Natural killer cell (primary cell): ENCODE results near the gene FBH1. TPM values are rescaled to one million over a fixed set of nuclear protein-coding genes. Genes with fewer than 3 reads are reported as not detected.
"Not testable (repeated sequence)": the region's sequence is repeated elsewhere in the genome, so short reads cannot be mapped to it uniquely, and the experiment has no call there.

Experiments used
- ATAC-seq, 3 donors: fragments of 150-1000 bp in 2 of 3; fragments of 200-7000 bp in 1 of 3; cut with Tn5 transposase; 1 replicate in 1 of 3; 2 replicates in 2 of 3; pipeline ENCODE4 v1.10.0; 2021; ENCODE audit warnings: mild to moderate bottlenecking in 2 of 3, moderate library complexity in 2 of 3
- DNase-seq, 2 donors: peaks; one replicate each; pipeline versions ENCODE4 v3.0.0 to v3.0.0-alpha.2; 2013 to 2021; ENCODE audit warnings: mixed read lengths in 1 of 2
- H3K27ac ChIP-seq: one replicate; pipeline ENCODE4 v1.5.1; 2013; ENCODE audit warnings: mild to moderate bottlenecking, low read length
- H3K27me3 ChIP-seq: one replicate; pipeline ENCODE4 v1.6.1; 2013; ENCODE audit warnings: low read length; ENCODE audit not compliant: control insufficient read depth, insufficient read depth
- H3K36me3 ChIP-seq: one replicate; pipeline ENCODE4 v1.6.1; 2013; ENCODE audit warnings: low read length; ENCODE audit not compliant: control insufficient read depth, insufficient read depth
- H3K4me1 ChIP-seq: one replicate; pipeline ENCODE4 v1.6.1; 2013; ENCODE audit warnings: low read length; ENCODE audit not compliant: control insufficient read depth, insufficient read depth
- H3K4me3 ChIP-seq: one replicate; pipeline ENCODE4 v1.5.1; 2013; ENCODE audit warnings: low read length
- H3K9me3 ChIP-seq: one replicate; pipeline ENCODE4 v1.6.1; 2013; ENCODE audit warnings: low read length; ENCODE audit not compliant: control insufficient read depth, insufficient read depth
- H3K27ac Mint-ChIP-seq, 2 donors: one replicate each; pipeline ENCODE4 v1.8.0; 2022; ENCODE audit warnings: mild to moderate bottlenecking in 2 of 2, mixed read lengths in 2 of 2, moderate library complexity in 1 of 2
- H3K27me3 Mint-ChIP-seq, 2 donors: one replicate each; pipeline ENCODE4 v1.8.0; 2022; ENCODE audit warnings: low read depth in 2 of 2, mixed read lengths in 2 of 2
- H3K36me3 Mint-ChIP-seq: one replicate; pipeline ENCODE4 v1.8.0; 2022; ENCODE audit warnings: mixed read lengths
- H3K4me1 Mint-ChIP-seq, 2 donors: one replicate each; pipeline ENCODE4 v1.8.0; 2022; ENCODE audit warnings: mixed read lengths in 2 of 2
- H3K4me3 Mint-ChIP-seq: one replicate; pipeline ENCODE4 v1.8.0; 2022; ENCODE audit warnings: mild to moderate bottlenecking, moderate library complexity, mixed read lengths
- H3K9me3 Mint-ChIP-seq, 2 donors: one replicate each; pipeline ENCODE4 v1.8.0; 2022; ENCODE audit warnings: mixed read lengths in 2 of 2
- CTCF ChIP-seq: fragments of 200-600 bp; IDR thresholded peaks from one replicate; pipeline ENCODE4 v1.8.0; 2022; ENCODE audit warnings: antibody characterized with exemption
- WGBS: methylation state at CpG from one replicate; pipeline ENCODE4 v1.1.7; 2013; ENCODE audit warnings: missing lambda C conversion rate; ENCODE audit not compliant: insufficient coverage; 5-methylcytosine and 5-hydroxymethylcytosine counted together
- intact Hi-C: fragments of 100-400 bp; cut with micrococcal nuclease; formaldehyde crosslinking; loops from one replicate; pipeline ENCODE4 v1.14.2; 2022
- total RNA-seq, 4 donors: library from RNA; stranded (reverse); fragments of 120-200 nt in 1 of 4; gene quantifications; one replicate each; pipeline versions ENCODE4 v1.2.3 to v1.2.4, GENCODE V29; 2013 to 2022

Gene FBH1
- total RNA-seq, 3 donors from 2014 or later (not counting 1 experiment from before 2014, with no cell fraction given) = 49.3 to 64.9 (median 62.7) TPM

DNA sequence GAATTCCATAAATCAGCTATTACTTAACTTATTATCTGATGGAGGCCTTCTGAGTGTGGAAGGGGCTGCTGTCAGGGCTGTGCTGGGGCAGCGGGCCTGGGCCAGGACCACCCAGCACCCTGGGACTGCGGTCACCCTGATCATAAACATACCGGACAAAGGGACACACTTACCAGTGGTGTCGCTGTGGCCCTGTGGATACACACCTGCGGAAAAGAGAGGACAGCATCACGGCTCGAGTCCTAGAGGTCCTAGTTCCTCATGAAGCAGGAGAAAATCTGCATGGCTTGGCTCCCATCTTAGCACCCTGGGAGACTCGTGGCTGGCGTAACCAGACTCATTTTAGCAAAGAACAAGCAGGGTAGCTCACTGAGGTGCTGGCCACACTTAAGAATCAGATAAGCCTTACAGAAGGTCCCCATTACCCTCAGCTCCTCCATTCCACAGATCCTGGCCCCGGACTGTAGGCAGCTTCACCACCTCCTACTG, 69.6 kb downstream of the FBH1 start:
- Mint-ChIP-seq H3K27ac (no peak overlapping the region), H3K27me3 (no peaks in the 10 kb centered on the region), H3K4me3 (no peak overlapping the region), H3K9me3 (no peaks in the 10 kb centered on the region), H3K36me3 (no peaks in the 10 kb centered on the region), H3K4me1 (no peaks in the 10 kb centered on the region)
- no peaks in the 10 kb centered on the region for H3K27me3 ChIP-seq
- ATAC-seq (no peak), DNase-seq (no peak)
- TF ChIP-seq CTCF = no peak
- peaks cover 30% of the 10 kb centered on the region for H3K36me3 ChIP-seq
- H3K4me3 ChIP-seq = no peak overlapping the region
- H3K9me3 ChIP-seq = no peaks in the 10 kb centered on the region
- intact Hi-C loops = no loop called here
- H3K27ac ChIP-seq = no peak overlapping the region
- WGBS = 87% methylated on average over 10 of the region's 10 CpGs
- no peaks in the 10 kb centered on the region for H3K4me1 ChIP-seq

DNA sequence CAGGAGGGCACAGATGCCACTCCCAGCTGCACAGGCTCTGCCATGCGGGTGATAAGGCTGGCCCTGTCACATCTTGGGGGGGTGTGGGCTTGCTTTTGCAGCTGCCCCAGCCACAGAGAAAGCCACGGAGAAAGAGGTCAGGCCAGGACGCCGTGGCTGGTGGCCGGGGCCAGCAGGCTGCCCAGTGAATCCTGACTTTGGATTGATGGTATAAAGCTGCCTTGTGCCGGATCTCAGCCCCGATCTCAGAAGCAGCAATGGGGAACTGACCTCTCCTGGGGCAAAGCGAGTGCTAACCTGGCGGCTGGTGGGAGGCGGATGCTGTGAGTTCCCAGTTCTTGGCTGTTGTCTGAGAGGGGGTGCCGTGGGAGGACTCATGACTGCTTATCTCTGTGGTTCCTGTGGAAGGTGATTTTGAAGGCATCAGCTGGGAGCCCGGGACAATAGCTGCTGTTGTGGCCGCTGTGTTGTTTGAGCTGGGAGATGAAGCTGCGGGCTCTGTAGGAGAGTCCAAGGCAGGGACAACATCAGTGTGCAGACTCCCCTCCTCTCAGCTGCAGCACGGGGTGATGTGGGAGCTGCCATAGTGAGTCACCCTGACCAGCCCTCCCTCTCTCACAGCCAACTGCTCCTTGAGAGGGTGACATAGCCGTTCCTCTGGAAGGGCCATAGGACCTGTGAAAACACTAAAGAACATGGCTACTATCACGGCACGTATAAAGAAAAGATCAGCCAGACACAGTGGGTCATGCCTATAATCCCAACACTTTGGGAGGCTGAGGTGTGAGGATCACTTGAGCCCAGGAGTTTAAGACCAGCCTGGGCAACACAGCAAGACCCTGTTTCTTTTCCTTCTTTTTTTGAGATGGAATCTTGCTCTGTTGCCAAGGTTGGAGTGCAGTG, 70.3 kb downstream of the FBH1 start:
- Mint-ChIP-seq H3K9me3 (no peaks in the 10 kb centered on the region), H3K36me3 (no peaks in the 10 kb centered on the region), H3K4me3 (no peak overlapping the region), H3K27ac (no peak overlapping the region), H3K27me3 (no peaks in the 10 kb centered on the region), H3K4me1 (no peaks in the 10 kb centered on the region)
- WGBS = 92% methylated on average over 18 of the region's 18 CpGs
- Histone ChIP-seq H3K27ac (no peak overlapping the region), H3K4me3 (no peak overlapping the region), H3K9me3 (no peaks in the 10 kb centered on the region), H3K27me3 (no peaks in the 10 kb centered on the region), H3K36me3 (peaks cover 30% of the 10 kb centered on the region), H3K4me1 (no peaks in the 10 kb centered on the region)
- intact Hi-C loops = no loop called here
- DNase-seq (no peak), ATAC-seq (no peak)
- no peak for TF ChIP-seq CTCF

- ATAC-seq, H3K9me3 ChIP-seq, H3K27me3 ChIP-seq, H3K9me3 Mint-ChIP-seq, DNase-seq, H3K4me3 ChIP-seq, H3K4me3 Mint-ChIP-seq, H3K27ac ChIP-seq, H3K27me3 Mint-ChIP-seq, H3K4me1 Mint-ChIP-seq, H3K4me1 ChIP-seq, intact Hi-C loops, H3K36me3 Mint-ChIP-seq, H3K27ac Mint-ChIP-seq: not testable (repeated sequence)
- 98% methylated on average over 10 of the region's 10 CpGs for WGBS
- H3K36me3 ChIP-seq = peaks cover 27% of the 10 kb centered on the region
These were observed 70.9 kb downstream of the FBH1 start for GRCh38 chr10:5960973-5961275.

GRCh38 chr10:5961405-5962100, 71.5 kb downstream of the FBH1 start:
- Histone ChIP-seq H3K27ac (no peak overlapping the region), H3K27me3 (no peaks in the 10 kb centered on the region), H3K4me3 (no peak overlapping the region), H3K4me1 (no peaks in the 10 kb centered on the region), H3K9me3 (no peaks in the 10 kb centered on the region), H3K36me3 (peaks cover 25% of the 10 kb centered on the region)
- intact Hi-C loops = no loop called here
- no peaks in the 10 kb centered on the region for H3K27me3 Mint-ChIP-seq
- no peaks in the 10 kb centered on the region for H3K9me3 Mint-ChIP-seq
- no peak overlapping the region for H3K4me3 Mint-ChIP-seq
- no peak overlapping the region for H3K27ac Mint-ChIP-seq
- ATAC-seq = no peak
- no peak for DNase-seq
- no peaks in the 10 kb centered on the region for H3K4me1 Mint-ChIP-seq
- WGBS = 97% methylated on average over 29 of the region's 29 CpGs
- no peaks in the 10 kb centered on the region for H3K36me3 Mint-ChIP-seq
- no peak for TF ChIP-seq CTCF

DNA sequence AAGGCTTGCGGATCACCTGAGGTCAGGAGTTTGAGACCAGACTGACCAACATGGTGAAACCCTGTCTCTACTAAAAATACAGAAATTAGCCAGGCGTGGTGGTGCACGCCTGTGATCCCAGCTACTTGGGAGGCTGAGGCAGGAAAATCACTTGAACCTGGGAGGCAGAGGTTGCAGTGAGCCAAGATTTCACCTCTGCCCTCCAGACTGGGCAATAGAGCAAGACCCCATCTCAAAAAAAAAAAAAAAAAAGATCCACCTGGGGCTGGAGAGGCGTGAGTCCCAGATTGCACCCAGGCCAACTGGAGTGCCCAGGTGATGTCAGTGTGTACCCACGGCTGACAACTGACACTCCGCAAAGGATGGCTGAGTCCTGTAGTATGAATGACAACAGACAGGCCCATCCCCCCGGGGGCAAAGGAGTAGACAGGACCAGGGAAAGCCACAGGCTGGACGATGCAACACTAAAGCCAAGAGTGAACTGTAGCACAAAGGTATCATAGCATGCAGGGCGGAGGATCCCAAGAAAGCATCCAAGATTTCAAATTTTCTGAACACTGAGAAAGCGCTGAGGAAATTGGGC, 72.4 kb downstream of the FBH1 start:
- H3K9me3 Mint-ChIP-seq, H3K27ac Mint-ChIP-seq, H3K9me3 ChIP-seq, H3K27me3 Mint-ChIP-seq, H3K4me1 Mint-ChIP-seq, H3K4me3 ChIP-seq, intact Hi-C loops, ATAC-seq, H3K4me3 Mint-ChIP-seq, H3K36me3 Mint-ChIP-seq, DNase-seq, H3K27me3 ChIP-seq, H3K4me1 ChIP-seq, H3K27ac ChIP-seq: not testable (repeated sequence)
- WGBS = 91% methylated on average over 10 of the region's 10 CpGs
- peaks cover 22% of the 10 kb centered on the region for H3K36me3 ChIP-seq
